DMS114 treated with DMSO at 0.1 percent for 48 hours (cell line): ENCODE measurements around the gene IER5.

Source experiments
- DNase-seq: peaks from one replicate; lab custom pipeline; 2025; ENCODE audit not compliant: unreplicated experiment; lab: John Stamatoyannopoulos, UW

IER5 gene

DNA sequence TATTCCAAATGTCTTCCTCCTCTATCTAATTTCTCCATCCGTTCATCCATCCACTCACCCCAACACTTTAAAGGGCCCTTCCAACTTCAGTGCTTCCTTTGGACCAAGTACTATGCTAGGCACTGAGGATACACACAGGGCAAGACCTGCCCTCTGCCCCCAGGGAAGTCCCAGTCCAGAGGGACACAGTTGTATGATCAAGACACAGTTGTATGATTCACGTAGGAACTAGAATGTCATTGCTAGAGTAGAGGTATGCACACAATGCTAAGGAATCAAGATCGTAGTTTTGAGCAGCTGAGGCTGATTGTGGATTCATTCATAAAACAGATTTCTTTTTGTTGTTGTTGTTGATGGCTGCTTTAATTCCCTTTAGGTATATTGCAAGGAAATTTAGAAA lies 11.6 kb upstream of the IER5 start:
- no peak for DNase-seq

GRCh38 chr1:181077576-181078242 lies 10.8 kb upstream of the IER5 start:
- DNase-seq = no peak

GRCh38 chr1:181079382-181079781 lies 9.1 kb upstream of the IER5 start:
- DNase-seq = no peak

- no peak for DNase-seq
Measured at GRCh38 chr1:181079920-181080319, 8.6 kb upstream of the IER5 start.

GRCh38 chr1:181080556-181080955 lies 7.9 kb upstream of the IER5 start:
- no peak for DNase-seq

- DNase-seq = no peak
Measured at GRCh38 chr1:181081395-181081794, 7.1 kb upstream of the IER5 start.

- DNase-seq = peak; percentile 20
Measured at GRCh38 chr1:181083842-181084605, 4.5 kb upstream of the IER5 start.

- no peak for DNase-seq
Measured at GRCh38 chr1:181084606-181084969, 3.9 kb upstream of the IER5 start.

DNA sequence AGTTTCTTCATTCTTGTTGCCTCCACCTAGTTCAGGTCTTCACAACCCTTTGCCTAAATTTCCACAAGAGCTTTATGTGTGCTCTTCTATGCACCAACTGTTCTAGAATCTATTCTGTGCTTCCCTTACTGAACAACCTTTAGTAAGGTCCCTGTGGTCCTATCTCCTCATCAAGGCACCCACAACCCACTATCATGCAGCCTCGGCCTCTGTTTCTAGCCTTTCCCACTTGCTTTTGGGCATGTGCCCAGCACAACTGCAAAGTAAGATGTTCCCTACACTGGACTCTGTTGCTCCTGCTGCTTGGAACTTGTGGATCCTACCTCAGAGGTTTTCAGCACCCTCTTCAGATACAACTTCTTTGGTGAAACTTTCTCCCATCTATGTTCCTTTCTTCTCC lies 2.4 kb upstream of the IER5 start:
- no peak for DNase-seq

DNA sequence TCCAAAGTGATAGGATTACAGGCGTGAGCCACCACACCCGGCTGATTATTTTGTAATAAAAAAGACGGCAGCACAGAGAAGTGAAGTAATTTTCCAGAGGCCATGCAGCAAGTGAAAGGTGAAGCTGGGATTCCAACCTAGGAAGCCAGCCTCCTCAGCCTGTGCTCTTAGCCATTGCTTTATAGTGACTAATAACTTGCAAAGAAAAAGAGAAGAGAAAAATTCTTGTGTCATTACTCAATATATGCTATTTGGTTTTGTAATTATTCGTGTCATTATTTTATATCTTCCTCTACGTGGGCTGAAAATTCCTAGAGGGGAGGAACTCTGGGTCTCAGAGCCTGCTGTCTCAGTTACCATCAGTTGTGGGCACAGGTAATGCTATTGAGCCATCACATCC lies 1.6 kb upstream of the IER5 start:
- no peak for DNase-seq

- no peak for DNase-seq
Measured at GRCh38 chr1:181087400-181087901, 1.0 kb upstream of the IER5 start.

GRCh38 chr1:181089017-181089675 lies 646 bp downstream of the IER5 start:
- no peak for DNase-seq

GRCh38 chr1:181089676-181090544 lies 1.4 kb downstream of the IER5 start:
- peak; percentile 40 for DNase-seq

GRCh38 chr1:181090641-181091126 lies 2.2 kb downstream of the IER5 start:
- no peak for DNase-seq

DNA sequence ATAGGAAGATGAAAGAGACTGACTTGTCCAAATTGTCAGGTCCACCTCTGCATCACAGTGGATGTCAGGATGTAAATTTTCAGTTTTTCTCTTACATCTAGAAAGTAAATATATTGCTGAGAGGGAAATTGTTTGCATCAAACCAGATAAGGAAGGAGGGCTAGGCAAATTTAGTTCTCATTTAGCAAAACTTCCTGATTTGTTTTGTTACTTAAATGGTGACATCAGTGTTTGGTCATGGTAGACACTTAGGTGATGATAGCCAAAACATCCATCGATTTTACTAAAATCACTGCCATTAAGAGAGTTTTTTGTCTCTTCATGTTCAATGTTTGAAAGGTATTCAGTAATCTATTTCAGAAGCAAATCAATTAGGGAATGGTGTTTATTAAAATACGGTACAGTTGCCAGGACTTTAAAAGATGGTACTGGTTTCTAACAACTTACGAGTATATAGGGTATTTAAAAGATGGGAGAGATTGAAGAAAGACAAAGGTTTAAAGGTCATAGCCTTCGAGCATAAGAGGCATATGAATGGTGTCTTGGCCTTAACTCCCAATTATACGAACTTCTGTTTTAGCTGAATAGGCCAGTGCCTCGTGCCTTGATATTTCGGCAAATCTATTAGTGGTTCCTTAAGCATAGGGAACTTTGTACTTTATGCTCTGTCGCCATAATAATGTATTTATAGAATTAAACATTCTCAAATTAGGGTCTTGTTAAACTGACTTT lies 3.0 kb downstream of the IER5 start:
- DNase-seq = no peak

DNA sequence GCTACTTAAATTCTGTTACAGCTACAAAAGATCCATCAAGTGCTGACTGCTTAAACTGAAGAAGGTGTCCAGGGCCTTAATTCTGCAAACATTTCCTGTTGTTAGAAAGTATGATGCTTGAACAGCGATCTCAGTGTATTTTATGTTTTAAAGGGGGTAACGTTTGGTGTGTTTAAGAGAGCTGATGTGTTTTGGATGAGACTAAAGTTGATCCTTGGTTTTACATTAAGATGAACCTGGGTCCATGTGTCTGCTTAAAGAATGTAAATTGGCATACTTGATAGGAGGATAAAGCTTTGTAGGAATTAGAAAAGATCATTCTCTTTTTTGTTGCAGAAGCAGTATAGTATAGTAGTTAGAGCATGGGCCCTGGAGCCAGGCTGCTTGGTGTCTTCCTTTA lies 3.6 kb downstream of the IER5 start:
- DNase-seq = no peak

DNA sequence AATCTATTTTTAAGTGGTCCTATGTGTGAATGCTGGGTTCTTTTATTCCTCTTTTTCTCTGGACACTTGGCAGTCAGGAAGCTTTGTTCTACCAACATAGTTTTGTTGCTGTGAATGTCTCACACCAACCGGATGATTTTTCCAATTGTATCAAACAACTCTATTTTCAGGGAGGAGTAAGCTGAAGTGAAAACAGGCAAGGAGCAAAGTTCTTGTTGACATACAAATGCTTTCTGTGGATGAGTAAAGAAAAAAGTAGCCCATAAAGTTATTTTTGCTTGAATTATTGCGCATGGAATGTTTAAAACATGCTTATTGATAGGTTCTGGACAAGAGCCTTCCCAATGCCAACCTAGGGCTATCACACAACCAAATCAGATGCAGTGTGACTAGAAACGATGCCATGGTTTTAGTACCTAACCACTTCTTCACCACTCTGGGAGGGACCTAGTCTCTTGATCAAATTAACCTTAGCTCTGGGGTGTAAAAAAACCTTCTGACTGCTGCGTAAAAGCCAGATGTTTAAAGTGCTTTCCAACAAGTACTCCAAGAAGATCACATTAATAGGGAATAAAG lies 4.5 kb downstream of the IER5 start:
- DNase-seq = no peak

GRCh38 chr1:181094416-181095212 lies 6.1 kb downstream of the IER5 start:
- DNase-seq = no peak

- DNase-seq = no peak
Measured at GRCh38 chr1:181095260-181095659, 6.8 kb downstream of the IER5 start.
